Glutamatergic neuron (in vitro differentiated cells): Measurements from ENCODE around the gene MCTP1. TPM values are rescaled to one million over a fixed set of nuclear protein-coding genes. Genes with fewer than 3 reads are reported as not detected.

ENCODE experiments used
- DNase-seq: peaks from one replicate; pipeline ENCODE4 v3.0.0; 2022
- H3K27ac Mint-ChIP-seq: one replicate; pipeline ENCODE4 v1.8.0; 2020; ENCODE audit warnings: mild to moderate bottlenecking, mixed read lengths, inconsistent platforms; ENCODE audit not compliant: unreplicated experiment
- H3K27me3 Mint-ChIP-seq: one replicate; pipeline ENCODE4 v1.8.0; 2020; ENCODE audit warnings: mild to moderate bottlenecking, moderate library complexity, mixed read lengths, inconsistent platforms; ENCODE audit not compliant: unreplicated experiment
- H3K36me3 Mint-ChIP-seq: one replicate; pipeline ENCODE4 v1.8.0; 2020; ENCODE audit warnings: mild to moderate bottlenecking, mixed read lengths, inconsistent platforms; ENCODE audit not compliant: unreplicated experiment
- H3K4me1 Mint-ChIP-seq: one replicate; pipeline ENCODE4 v1.8.0; 2020; ENCODE audit warnings: mild to moderate bottlenecking, low read depth, mixed read lengths, inconsistent platforms; ENCODE audit not compliant: unreplicated experiment
- H3K4me3 Mint-ChIP-seq: one replicate; pipeline ENCODE4 v1.8.0; 2020; ENCODE audit warnings: mild to moderate bottlenecking, mixed read lengths, inconsistent platforms; ENCODE audit not compliant: unreplicated experiment
- H3K9me3 Mint-ChIP-seq: one replicate; pipeline ENCODE4 v1.8.0; 2020; ENCODE audit warnings: mild to moderate bottlenecking, moderate library complexity, mixed read lengths, inconsistent platforms; ENCODE audit not compliant: unreplicated experiment
- total RNA-seq: library from RNA; stranded (reverse); fragmentation: NEBNext Ultra II Directional; extraction: Animal tissue kit (Norgen Biotek cat#: 25700); gene quantifications from one replicate; pipeline ENCODE4 v1.2.1, GENCODE V29; 2021; ENCODE audit not compliant: unreplicated experiment
- TF ChIP-seq, protein P1 (sequence below): fragments of 200-600 bp; sonication (generic); IDR thresholded peaks from one replicate; pipeline ENCODE4 v1.5.0; 2021; ENCODE audit not compliant: partially characterized antibody, unreplicated experiment

Gene MCTP1
- total RNA-seq, 1 donor from 2014 or later, result 1.7 TPM

DNA sequence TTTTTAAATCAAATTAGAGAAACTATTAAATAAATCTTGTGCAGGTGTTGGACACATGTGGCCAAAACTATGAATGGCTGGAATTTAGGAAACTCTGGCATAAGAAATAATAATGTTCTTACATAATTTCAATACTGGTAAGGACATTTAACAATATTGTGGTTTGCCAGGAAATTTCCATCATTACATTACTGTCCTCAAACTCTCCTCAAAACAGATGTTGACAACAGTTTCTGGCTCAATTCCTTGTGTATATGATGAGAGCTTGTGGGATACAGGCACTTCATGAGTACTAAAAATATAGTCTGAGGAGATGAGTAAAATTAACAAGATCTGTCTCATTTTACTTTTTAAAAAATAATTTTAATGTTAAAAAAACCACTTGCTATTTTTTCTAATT, 27.9 kb downstream of the MCTP1 start:
- Mint-ChIP-seq H3K27ac (no peak overlapping the region), H3K4me1 (no peaks in the 10 kb centered on the region), H3K4me3 (no peak overlapping the region), H3K9me3 (no peaks in the 10 kb centered on the region), H3K27me3 (no peaks in the 10 kb centered on the region), H3K36me3 (no peaks in the 10 kb centered on the region)
- TF ChIP-seq, protein P1, sequence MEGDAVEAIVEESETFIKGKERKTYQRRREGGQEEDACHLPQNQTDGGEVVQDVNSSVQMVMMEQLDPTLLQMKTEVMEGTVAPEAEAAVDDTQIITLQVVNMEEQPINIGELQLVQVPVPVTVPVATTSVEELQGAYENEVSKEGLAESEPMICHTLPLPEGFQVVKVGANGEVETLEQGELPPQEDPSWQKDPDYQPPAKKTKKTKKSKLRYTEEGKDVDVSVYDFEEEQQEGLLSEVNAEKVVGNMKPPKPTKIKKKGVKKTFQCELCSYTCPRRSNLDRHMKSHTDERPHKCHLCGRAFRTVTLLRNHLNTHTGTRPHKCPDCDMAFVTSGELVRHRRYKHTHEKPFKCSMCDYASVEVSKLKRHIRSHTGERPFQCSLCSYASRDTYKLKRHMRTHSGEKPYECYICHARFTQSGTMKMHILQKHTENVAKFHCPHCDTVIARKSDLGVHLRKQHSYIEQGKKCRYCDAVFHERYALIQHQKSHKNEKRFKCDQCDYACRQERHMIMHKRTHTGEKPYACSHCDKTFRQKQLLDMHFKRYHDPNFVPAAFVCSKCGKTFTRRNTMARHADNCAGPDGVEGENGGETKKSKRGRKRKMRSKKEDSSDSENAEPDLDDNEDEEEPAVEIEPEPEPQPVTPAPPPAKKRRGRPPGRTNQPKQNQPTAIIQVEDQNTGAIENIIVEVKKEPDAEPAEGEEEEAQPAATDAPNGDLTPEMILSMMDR, result no peak
- no peak for DNase-seq

DNA sequence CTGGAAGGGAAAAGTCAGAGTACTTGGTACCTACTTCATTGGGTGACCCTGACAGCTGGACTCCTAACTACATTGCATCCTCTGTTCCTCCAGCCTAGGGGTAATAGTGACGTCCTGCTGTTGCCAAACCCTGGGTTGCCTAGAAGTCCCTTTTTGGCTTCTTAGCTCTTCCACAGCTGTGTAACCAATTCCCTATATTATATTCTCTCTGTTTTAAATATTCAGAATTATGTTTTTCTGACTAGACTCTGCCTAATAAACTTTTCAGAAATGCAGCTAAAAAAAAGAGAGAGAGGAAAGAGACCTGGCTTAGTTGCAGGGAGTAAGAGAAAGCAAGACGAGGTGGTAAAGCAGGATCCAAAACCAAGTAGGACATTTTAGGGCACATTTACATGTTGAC, 28.4 kb downstream of the MCTP1 start:
- DNase-seq, result no peak
- Mint-ChIP-seq H3K9me3 (no peaks in the 10 kb centered on the region), H3K4me3 (no peak overlapping the region), H3K27ac (no peak overlapping the region), H3K4me1 (no peaks in the 10 kb centered on the region), H3K27me3 (no peaks in the 10 kb centered on the region), H3K36me3 (no peaks in the 10 kb centered on the region)
- TF ChIP-seq, protein P1, result no peak

DNA sequence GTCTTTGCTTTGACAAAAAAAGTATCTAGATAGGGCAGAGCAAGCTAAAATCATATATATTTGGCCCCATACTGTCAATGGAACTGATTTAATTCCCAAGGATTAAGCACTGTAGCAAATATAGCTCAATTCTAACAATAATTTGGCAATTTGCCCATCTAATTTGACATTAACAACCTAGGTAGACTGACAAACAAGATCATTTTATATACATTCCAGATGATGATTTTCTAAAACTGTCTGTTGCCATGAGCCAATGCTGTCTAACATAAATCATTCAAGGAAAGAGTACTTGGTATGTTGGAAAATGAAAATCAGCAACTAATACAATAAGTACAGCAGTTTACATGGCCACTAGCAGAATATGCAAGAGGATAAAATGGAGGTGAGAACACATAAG, 32.1 kb downstream of the MCTP1 start:
- Mint-ChIP-seq H3K27me3 (no peaks in the 10 kb centered on the region), H3K4me1 (no peaks in the 10 kb centered on the region), H3K27ac (no peak overlapping the region), H3K36me3 (peaks cover 5% of the 10 kb centered on the region), H3K9me3 (no peaks in the 10 kb centered on the region), H3K4me3 (no peak overlapping the region)
- no peak for DNase-seq
- TF ChIP-seq, protein P1, result no peak

DNA sequence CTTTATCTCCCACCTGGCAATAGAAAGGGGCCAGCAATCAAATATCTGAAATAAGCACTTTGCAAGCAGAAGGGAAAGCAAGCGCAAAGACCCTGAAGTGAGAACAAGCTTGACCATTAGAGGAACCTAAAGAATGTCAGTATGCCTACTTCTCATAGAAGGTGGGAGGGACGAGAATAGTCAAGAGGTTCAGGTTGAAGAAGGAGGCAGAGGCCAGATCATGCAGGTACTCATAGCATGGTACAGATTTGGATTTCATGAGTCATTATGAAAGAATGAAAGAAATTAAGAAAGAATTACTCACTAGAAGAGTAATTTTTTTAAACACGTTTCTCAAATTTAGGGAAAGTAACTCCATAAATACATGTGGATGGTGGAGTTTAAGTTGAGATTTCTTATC, 33.7 kb downstream of the MCTP1 start:
- no peak for DNase-seq
- no peaks in the 10 kb centered on the region for H3K4me1 Mint-ChIP-seq
- TF ChIP-seq, protein P1, result no peak
- H3K36me3 Mint-ChIP-seq, result peaks cover 5% of the 10 kb centered on the region
- H3K4me3 Mint-ChIP-seq, result no peak overlapping the region
- no peaks in the 10 kb centered on the region for H3K27me3 Mint-ChIP-seq
- no peaks in the 10 kb centered on the region for H3K9me3 Mint-ChIP-seq
- H3K27ac Mint-ChIP-seq, result no peak overlapping the region

DNA sequence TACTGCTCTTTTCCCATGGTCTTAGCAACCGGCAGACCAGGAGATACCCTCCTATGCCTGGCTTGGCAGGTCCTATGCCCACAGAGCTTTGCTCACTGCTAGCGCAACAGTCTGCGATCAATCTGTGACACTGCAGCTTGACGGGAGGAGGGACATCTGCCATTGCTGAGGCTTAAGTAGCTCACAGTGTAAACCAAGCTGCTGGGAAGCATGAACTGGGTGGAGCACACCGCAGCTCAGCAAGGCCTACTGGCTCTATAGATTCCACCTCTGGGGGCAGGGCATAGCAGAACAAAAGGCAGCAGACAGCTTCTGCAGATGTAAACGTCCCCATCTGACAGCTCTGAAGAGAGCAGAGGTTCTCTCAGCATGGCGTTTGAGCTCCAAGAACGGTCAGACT, 40.4 kb downstream of the MCTP1 start:
- peak; percentile 20 for DNase-seq
- TF ChIP-seq, protein P1, result no peak
- H3K4me1 Mint-ChIP-seq, result peaks cover 1% of the 10 kb centered on the region
- H3K4me3 Mint-ChIP-seq, result no peak overlapping the region
- H3K9me3 Mint-ChIP-seq, result no peaks in the 10 kb centered on the region
- no peaks in the 10 kb centered on the region for H3K27me3 Mint-ChIP-seq
- H3K36me3 Mint-ChIP-seq, result peaks cover 4% of the 10 kb centered on the region
- H3K27ac Mint-ChIP-seq, result no peak overlapping the region
